Fibroblast of skin of abdomen (primary cell): ENCODE data around the gene PPP1R17. TPM values are rescaled to one million over a fixed set of nuclear protein-coding genes. Genes with fewer than 3 reads are reported as not detected.

Experiments used
- DNase-seq: peaks from one replicate; pipeline ENCODE4 v3.0.0-alpha.2; 2013
- polyA plus RNA-seq, 2 experiments: library from polyadenylated mRNA; unstranded; fragments of 120-200 nt; gene quantifications; one replicate each; pipeline ENCODE4 v1.2.1, GENCODE V29; 2013; ENCODE audit not compliant: insufficient read length in 2 of 2

Gene PPP1R17
- polyA plus RNA-seq (2013, experiment 1 of 2; ENCODE audit: insufficient read length): not detected
- not detected for polyA plus RNA-seq (2013, experiment 2 of 2; ENCODE audit: insufficient read length)

GRCh38 chr7:31687024-31687748 is at the start of gene PPP1R17:
TSS of gene PPP1R17 (plus strand) at chr7:31687215. CDS start at chr7:31692442, 5,227 bp downstream.
- no peak for DNase-seq

DNA sequence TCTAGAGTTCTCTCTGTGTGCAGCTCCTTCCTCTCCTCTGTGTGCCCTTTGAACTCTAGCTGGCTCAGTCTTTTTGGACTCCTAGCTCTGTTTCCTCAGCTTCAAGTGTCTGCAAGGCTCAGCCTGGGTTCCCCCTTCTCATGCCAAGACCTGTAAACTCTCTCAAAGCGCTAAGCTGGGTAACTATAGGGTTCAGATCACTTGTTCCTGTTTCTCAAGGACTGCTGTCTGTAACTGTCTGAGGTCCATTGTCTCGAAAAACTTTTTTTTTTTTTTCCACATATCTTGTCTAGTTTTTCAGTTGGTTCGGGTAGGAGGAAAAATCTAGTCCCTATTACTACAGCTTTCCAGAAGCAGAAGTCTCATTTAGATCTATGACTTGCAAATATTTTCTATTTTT is 46.6 kb upstream of the PPP1R17 start:
- DNase-seq: no peak

- DNase-seq: no peak
These were observed 44.3 kb upstream of the PPP1R17 start for GRCh38 chr7:31642681-31643115.

GRCh38 chr7:31646942-31647341 is 40.1 kb upstream of the PPP1R17 start:
- no peak for DNase-seq

- DNase-seq: no peak
These were observed 39.5 kb upstream of the PPP1R17 start for GRCh38 chr7:31647511-31647910.

DNA sequence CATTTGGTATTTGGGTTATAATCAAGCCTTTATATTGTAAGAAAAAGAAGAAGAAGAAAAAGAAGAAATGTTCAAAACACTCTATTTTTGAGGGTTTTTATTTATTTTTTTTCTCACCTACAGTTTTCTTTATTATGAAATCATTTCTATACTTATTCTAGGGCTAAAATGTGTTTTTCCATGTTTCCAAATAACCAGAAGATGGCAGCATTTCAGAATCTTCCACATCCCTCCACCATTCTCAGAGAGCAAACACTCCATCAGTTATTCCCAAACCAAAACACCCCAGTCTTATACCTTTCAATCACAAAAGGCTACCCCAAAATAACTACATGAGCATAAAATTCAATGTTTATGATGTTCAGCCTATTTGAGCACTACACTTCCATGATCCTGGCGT is 38.7 kb upstream of the PPP1R17 start:
- DNase-seq: peak; percentile 1

GRCh38 chr7:31648880-31649279 is 38.1 kb upstream of the PPP1R17 start:
- no peak for DNase-seq

DNA sequence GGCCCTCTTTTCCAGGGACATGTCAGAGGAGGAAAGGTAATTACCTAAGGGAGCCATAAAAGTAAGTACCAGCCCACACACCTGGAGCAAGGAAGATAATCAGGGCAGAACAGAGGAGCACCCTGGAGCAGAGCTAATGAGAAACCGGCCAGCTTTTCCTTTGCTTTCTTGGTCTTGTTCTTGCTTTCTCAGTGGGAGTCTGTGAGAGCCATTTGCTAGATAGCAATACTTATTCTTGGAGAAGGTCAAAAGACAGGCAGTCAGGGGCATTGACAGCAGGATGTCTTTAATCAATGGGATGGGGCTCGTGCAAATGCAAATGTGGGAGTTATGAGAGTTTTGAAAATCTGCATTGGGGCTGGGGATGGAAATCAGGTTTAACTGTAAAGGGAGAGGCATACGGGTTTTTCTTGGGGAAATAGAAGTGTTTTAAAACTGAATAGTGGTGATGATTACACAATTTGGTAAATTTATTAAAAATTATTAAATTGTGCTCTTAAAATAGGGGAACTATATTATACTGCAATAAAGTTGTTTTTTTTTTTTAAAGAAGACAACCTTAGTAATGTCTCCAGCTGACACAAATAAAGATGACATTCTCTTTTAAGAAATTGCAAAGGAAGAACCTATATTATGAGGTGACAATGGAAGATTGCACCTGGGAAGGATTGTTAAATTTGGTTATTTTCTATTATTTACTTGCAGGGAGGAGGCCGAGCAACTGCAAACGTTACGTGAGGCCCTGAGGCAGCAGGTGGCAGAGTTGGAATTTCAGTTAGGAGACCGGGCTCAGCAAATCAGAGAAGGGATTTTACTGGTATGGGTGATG is 35.6 kb upstream of the PPP1R17 start:
- DNase-seq: no peak

DNA sequence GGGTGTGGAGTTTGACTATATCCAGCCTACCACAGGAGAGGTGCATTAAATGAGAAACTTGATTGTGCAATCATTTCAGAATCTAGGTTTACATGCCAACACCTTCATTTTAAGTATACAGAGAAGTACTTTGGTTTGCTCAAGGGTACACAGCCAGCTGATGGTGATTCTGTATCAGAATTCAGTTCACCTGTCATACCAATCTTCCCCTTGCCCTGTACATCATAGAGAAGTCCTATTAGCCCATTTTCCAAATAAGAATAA is 35.0 kb upstream of the PPP1R17 start:
- DNase-seq: no peak

DNA sequence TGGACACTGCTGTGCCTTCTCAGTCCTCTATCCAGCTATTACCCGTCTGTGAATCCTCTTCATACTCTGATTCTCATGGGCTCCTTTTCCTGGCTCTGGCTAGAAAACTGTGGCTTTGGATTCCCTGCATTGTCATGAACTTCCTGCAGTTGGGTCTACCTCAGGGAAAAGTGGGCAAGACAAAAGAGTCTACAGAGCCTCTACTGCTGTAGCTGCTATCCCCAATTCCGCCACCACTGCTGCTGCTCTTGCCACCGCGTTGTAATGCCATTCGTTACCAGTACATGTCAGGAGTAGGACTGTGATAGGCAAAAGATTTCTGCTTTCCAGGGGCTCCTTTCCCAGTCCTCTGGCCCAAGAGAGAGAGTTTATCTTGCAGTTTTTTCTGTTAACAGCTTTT is 23.9 kb upstream of the PPP1R17 start:
- DNase-seq: no peak

GRCh38 chr7:31664890-31665289 is 22.1 kb upstream of the PPP1R17 start:
- DNase-seq: no peak

DNA sequence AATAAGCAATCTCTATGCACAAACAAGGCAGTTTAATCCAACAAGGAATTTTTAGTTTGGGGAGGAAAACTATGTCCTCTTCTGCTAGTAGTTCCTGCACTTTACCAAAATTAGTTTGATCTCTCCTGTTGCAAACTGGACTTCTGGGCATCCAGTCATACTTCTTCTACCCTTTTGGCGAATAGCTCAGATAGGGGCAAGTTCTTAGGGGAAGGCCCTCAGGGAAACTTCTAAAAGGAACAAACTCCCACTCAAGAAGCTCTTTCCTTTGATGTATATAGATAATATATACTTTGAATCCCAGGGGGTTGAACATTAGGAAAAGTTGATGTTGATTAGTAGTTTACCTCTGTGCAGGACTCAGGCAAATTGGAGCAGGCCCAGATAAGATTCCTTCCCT is 21.5 kb upstream of the PPP1R17 start:
- DNase-seq: no peak

- no peak for DNase-seq
These were observed 17.6 kb upstream of the PPP1R17 start for GRCh38 chr7:31669461-31669860.

GRCh38 chr7:31679574-31680305 is 7.3 kb upstream of the PPP1R17 start:
- DNase-seq: no peak

- no peak for DNase-seq
These were observed 3.4 kb upstream of the PPP1R17 start for GRCh38 chr7:31683445-31684225.

- DNase-seq: no peak
These were observed 1.4 kb downstream of the PPP1R17 start for GRCh38 chr7:31688372-31688771.

DNA sequence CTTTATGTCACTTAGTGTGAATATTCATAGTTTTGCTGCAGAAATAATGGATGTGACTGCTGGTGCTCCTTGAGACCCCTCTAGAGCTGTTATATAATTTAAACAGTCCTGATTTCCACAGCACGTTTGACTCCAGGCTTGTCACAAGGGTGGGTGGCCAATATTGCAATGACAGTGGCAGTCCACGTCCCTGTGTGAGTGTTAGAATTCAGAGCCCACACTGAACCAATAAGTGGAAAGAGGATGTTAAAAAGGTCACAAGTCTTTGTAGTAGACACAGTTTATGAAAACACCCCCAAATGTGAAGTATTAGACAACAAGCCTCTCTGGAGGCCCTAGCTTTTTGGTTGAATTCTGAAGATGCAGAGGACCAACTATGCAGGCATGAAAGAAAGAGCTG is 2.0 kb downstream of the PPP1R17 start:
- no peak for DNase-seq

DNA sequence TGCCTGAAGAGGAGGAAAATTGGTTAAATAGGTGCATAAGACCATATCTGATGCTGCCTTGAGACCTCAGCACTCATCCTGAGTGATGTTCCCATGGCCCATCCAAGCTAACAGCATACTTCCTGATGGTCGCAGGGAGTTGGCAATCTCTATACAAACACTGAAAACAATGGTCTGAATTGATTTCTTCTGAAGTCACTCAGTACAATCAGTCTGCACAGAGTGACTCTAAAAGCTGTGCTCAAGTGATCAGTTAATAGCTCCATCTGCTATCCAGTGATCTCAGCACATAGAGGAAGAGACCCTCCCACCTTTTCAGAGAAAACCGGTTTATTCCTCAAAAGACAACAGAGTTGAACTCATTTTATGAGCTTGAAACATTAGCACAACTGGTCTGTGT is 3.9 kb downstream of the PPP1R17 start:
- no peak for DNase-seq

DNA sequence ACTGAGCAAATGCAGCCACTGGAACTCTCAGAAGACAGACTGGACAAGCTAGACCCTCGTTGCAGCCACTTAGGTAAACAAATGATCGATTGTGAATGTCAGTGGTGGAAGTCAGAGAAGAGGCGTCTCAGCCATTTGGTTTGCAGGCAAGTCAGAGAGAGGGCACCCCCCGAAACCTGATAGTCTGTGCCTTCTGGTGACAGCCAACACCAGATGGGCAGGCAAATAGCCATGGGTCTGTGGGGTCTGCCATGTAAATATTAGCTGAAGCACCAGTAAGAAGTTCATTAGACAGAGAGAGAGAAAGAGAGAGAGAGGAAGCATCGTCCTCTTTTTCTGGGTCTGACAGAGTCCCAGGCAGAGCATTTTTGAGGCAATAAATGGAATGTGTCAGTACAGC is 5.4 kb downstream of the PPP1R17 start:
- DNase-seq: no peak

DNA sequence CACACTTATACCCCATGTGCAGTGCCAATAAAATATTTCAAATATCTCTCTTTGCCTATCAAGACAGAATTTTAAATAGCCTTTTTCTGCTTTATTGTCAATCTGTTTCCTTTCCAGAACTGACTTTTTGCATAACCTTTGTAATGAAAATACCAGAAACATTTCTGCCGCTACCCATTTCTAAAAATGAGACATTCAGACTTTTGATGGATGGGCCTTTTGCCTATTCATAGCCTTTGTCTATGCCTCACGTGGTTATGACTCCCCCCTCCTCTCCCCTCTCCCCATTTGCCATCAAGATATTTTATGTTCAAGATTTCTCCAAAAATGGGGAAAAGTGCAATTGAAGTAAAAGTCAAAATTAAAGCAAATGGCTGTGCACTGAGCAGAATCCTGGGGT is 5.9 kb downstream of the PPP1R17 start:
- no peak for DNase-seq

GRCh38 chr7:31695859-31696614 is 9.0 kb downstream of the PPP1R17 start:
- no peak for DNase-seq

DNA sequence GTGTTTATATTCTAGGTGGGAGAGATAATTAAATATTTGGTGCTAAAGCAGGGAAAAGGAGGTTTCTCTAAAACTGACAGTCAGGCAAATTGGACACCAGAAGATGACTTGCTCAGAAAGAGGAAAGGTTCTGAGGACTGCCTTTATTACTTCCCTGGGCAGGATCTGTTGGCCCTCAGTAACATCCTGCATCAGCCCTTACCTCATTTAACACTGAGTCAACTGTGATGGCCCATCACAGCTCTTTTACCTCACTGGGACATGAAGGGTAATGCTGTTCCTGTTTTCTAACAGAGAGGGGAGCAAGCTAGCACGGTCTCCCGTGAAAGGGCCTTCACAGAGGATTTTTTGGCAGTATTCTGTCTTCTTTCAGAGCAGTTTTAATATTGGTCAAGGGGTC is 12.0 kb downstream of the PPP1R17 start:
- DNase-seq: no peak
